ENCODE results near the gene ZNF785.

DNA sequence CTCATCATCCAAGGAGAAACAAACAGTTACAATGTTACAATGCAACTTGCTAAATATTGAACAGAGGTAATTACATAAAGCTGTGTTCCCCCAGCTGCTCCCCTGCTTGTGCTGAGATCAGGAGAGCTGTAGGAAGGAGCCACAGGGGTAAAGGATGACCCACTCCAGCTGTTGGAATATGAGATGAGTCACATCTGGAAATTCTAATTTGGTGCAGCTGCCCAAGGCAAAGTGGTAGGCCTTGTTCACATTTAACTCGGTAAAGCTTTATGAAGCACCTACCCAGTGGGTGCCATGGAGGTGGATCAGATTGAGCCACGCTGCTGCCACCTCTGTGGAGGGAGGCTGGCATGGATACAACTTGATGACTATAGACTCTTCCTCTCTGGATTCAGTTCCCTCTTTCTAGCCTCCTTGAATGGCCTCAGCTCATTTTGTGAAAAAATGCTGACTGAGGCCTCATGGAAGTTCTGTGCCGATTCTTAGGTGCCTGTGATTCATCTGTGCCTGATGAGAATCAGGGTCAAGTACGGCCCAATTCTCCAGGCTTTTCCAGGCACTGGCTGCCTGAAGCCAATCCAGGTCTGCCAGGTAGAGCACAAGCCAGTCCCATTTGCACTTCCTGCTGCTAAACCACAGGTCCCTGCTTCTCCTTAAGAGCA is 17.2 kb upstream of the ZNF785 start:
- TF ChIP-seq PAX5 (IDR thresholded peaks at IDR 0.05; ENCODE audit: insufficient read depth, low read length, severe bottlenecking) (no peak), SPI1 (IDR thresholded peaks at IDR 0.05; ENCODE audit: low read depth, low read length) (no peak), POLR2AphosphoS5 (IDR thresholded peaks at IDR 0.05; ENCODE audit: low read depth, low read length) (no peak), POLR2A (IDR thresholded peaks at IDR 0.05; ENCODE audit: low read depth, low read length) (no peak), TAF1 (IDR thresholded peaks at IDR 0.05; ENCODE audit: low read depth, low read length) (no peak)
